MCF 10A (cell line): ENCODE data around the gene DNAJB2. TPM values are rescaled to one million over a fixed set of nuclear protein-coding genes. Genes with fewer than 3 reads are reported as not detected.

Experiments
- BruUV-seq: library from RNA; stranded (reverse); fragments of 400-500 nt; replicated peaks from 2 replicates; lab custom pipeline; 2021; lab: Mats Ljungman, UMichigan
- CTCF ChIA-PET: fragments of 300-600 bp; sonication (Branson Sonifier 250); formaldehyde crosslinking; extraction: SDS; loops from one replicate; lab custom pipeline; 2021; ENCODE audit warnings: antibody characterized with exemption, inconsistent platforms; lab: Yijun Ruan, JAX
- POLR2A ChIA-PET: fragments of 300-600, 350-650 bp; sonication (Branson Sonifier 250); formaldehyde crosslinking; extraction: SDS; loops from one replicate; lab custom pipeline; 2020; ENCODE audit warnings: antibody characterized with exemption, inconsistent platforms; lab: Yijun Ruan, JAX
- DNase-seq: peaks from one replicate; pipeline ENCODE4 v3.0.0-alpha.2; 2018; ENCODE audit not compliant: unreplicated experiment
- H3K27ac Mint-ChIP-seq: one replicate; pipeline ENCODE4 v1.8.0; 2022; ENCODE audit warnings: mild to moderate bottlenecking, low read depth, mixed read lengths; ENCODE audit not compliant: unreplicated experiment
- H3K27me3 Mint-ChIP-seq: one replicate; pipeline ENCODE4 v1.8.0; 2022; ENCODE audit warnings: mixed read lengths; ENCODE audit not compliant: insufficient read depth, unreplicated experiment
- H3K36me3 Mint-ChIP-seq: one replicate; pipeline ENCODE4 v1.8.0; 2022; ENCODE audit warnings: mild to moderate bottlenecking, moderate library complexity, mixed read lengths; ENCODE audit not compliant: insufficient read depth, unreplicated experiment
- H3K4me1 Mint-ChIP-seq: one replicate; pipeline ENCODE4 v1.8.0; 2022; ENCODE audit warnings: mixed read lengths; ENCODE audit not compliant: insufficient read depth, unreplicated experiment
- H3K4me3 Mint-ChIP-seq: one replicate; pipeline ENCODE4 v1.8.0; 2022; ENCODE audit warnings: mild to moderate bottlenecking, moderate library complexity, mixed read lengths; ENCODE audit not compliant: unreplicated experiment
- H3K9me3 Mint-ChIP-seq: one replicate; pipeline ENCODE4 v1.8.0; 2022; ENCODE audit warnings: mixed read lengths; ENCODE audit not compliant: unreplicated experiment
- CTCF ChIP-seq: fragments of 200-600 bp; IDR thresholded peaks from one replicate; pipeline ENCODE4 v1.8.0; 2022; ENCODE audit warnings: antibody characterized with exemption, mild to moderate bottlenecking; ENCODE audit not compliant: unreplicated experiment
- intact Hi-C: fragments of 100-400 bp; cut with micrococcal nuclease; formaldehyde crosslinking; loops from 2 replicates; pipeline ENCODE4 v1.14.1; 2022
- total RNA-seq: library from RNA; stranded (reverse); gene quantifications from 2 replicates; pipeline ENCODE4 v1.2.3, GENCODE V29; 2022

Gene DNAJB2
- total RNA-seq, 1 experiment from 2014 or later = 59.8 TPM

GRCh38 chr2:219245899-219246230 lies 33.3 kb upstream of the DNAJB2 start:
- no peak for DNase-seq
- TF ChIP-seq CTCF = no peak
- Mint-ChIP-seq H3K36me3 (peaks cover 44% of the 10 kb centered on the region), H3K4me1 (peaks cover 26% of the 10 kb centered on the region), H3K27ac (peak overlapping the region; percentile 85), H3K9me3 (no peaks in the 10 kb centered on the region), H3K27me3 (no peaks in the 10 kb centered on the region), H3K4me3 (peak overlapping the region; percentile 80)
- ChIA-PET CTCF (interaction anchor here (0.6 to 10.3 kb wide), 9 partner anchors 13 to 266 kb away, joined by 3 to 123 read pairs (median 4); partner anchors contain the start of genes DNAJB2 and SLC23A3), POLR2A (interaction anchor here (1.1 to 14.1 kb wide), 18 partner anchors 8 to 351 kb away, joined by 3 to 401 read pairs (median 11); partner anchors contain the start of genes ANKZF1, ATG9A, CNPPD1 and DNAJB2)
- BruUV-seq = TSS peak; percentile 64
- intact Hi-C loops = loop anchor here (2.0 to 5.0 kb wide), 2 partner anchors 15 to 51 kb away; no protein-coding TSS in a partner anchor

- no peaks in the 10 kb centered on the region for H3K9me3 Mint-ChIP-seq
- no TSS peak for BruUV-seq
- ChIA-PET CTCF (interaction anchor here (0.6 to 10.3 kb wide), 9 partner anchors 12 to 267 kb away, joined by 3 to 123 read pairs (median 4); partner anchors contain the start of genes DNAJB2 and SLC23A3), POLR2A (interaction anchor here (1.4 to 14.1 kb wide), 9 partner anchors 13 to 70 kb away, joined by 3 to 401 read pairs (median 18); partner anchors contain the start of genes ANKZF1, ATG9A, CNPPD1 and DNAJB2)
- intact Hi-C loops = loop anchor here (5.0 kb wide), 1 partner anchor 51 kb away; no protein-coding TSS in a partner anchor
- no peak for TF ChIP-seq CTCF
- no peak overlapping the region for H3K27ac Mint-ChIP-seq
- no peak for DNase-seq
- peaks cover 51% of the 10 kb centered on the region for H3K36me3 Mint-ChIP-seq
- peaks cover 29% of the 10 kb centered on the region for H3K4me1 Mint-ChIP-seq
- peak overlapping the region; percentile 80 for H3K4me3 Mint-ChIP-seq
- H3K27me3 Mint-ChIP-seq = no peaks in the 10 kb centered on the region
Measured at GRCh38 chr2:219246559-219246958, 32.6 kb upstream of the DNAJB2 start.

GRCh38 chr2:219247678-219248642 lies 31.2 kb upstream of the DNAJB2 start:
- peak overlapping the region; percentile 86 for H3K27ac Mint-ChIP-seq
- BruUV-seq = no TSS peak
- H3K9me3 Mint-ChIP-seq = no peaks in the 10 kb centered on the region
- TF ChIP-seq CTCF = no peak
- no peaks in the 10 kb centered on the region for H3K27me3 Mint-ChIP-seq
- no peak for DNase-seq
- CTCF ChIA-PET = interaction anchor here (0.6 to 10.3 kb wide), 8 partner anchors 16 to 537 kb away, joined by 3 to 123 read pairs (median 4); partner anchors contain the start of gene NHEJ1
- H3K36me3 Mint-ChIP-seq = peaks cover 60% of the 10 kb centered on the region
- POLR2A ChIA-PET = interaction anchor here (0.5 to 14.1 kb wide), 6 partner anchors 15 to 273 kb away, joined by 3 to 401 read pairs (median 22); partner anchors contain the start of genes ANKZF1, ATG9A, CNPPD1 and DNAJB2
- intact Hi-C loops = loop anchor here (5.0 kb wide), 1 partner anchor 49 kb away; no protein-coding TSS in a partner anchor
- H3K4me1 Mint-ChIP-seq = peaks cover 35% of the 10 kb centered on the region
- peak overlapping the region; percentile 64 for H3K4me3 Mint-ChIP-seq
